ENCODE results near the gene TNIK.

The TNIK gene

DNA sequence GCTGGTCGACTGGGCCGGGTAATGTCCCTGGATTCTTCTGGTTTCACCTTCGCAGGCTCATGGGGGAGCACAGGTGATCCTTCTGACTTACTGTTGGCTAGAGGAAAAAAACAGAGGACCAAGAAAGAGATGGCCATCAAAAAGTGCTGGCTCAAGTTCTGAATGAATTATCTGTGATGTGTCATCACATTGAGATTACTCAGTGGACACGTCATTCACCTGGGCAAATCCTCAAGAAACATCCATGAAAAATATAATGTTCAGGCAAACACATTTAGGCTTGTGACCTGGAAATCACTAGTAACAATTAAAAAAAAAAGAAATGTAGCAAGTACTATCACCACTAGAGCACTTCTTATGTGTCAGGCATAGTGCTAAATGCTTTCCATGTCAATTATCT, 352.1 kb downstream of the TNIK start:
- no peak overlapping the region for H3K4me2 ChIP-seq (ENCODE audit: low read length, poor library complexity, severe bottlenecking)
- H3K27me3 ChIP-seq (ENCODE audit: control insufficient read depth in 1 of 2, insufficient read depth in 1 of 2, low read length in 2 of 2) = no peaks in the 10 kb centered on the region
- H3K4me1 ChIP-seq (ENCODE audit: control insufficient read depth, insufficient read depth, low read depth, low read length) = no peaks in the 10 kb centered on the region
- 98% methylated on average over 3 of the region's 4 CpGs for WGBS
- H2AK5ac ChIP-seq (ENCODE audit: low read length, severe bottlenecking) = no peak overlapping the region
- H2BK15ac ChIP-seq (ENCODE audit: low read depth, poor library complexity, severe bottlenecking) = no peak overlapping the region
- no peak overlapping the region for H3K9ac ChIP-seq (ENCODE audit: low read length)
- no peak overlapping the region for H3K18ac ChIP-seq (ENCODE audit: low read depth in 1 of 2, low read length in 2 of 2)
- DNase-seq = no peak
- H2BK120ac ChIP-seq (ENCODE audit: low read depth, low read length) = no peak overlapping the region
- no peak overlapping the region for H2BK5ac ChIP-seq (ENCODE audit: low read depth, low read length, poor library complexity, severe bottlenecking)
- H3K36me3 ChIP-seq (ENCODE audit: control insufficient read depth in 1 of 2, insufficient read depth in 2 of 2, low read depth in 1 of 2, low read length in 2 of 2) = peaks cover 7 to 11% of the 10 kb centered on the region in 2 experiments
- H3K4ac ChIP-seq (ENCODE audit: low read depth in 1 of 2, low read length in 2 of 2) = no peak overlapping the region
- H4K91ac ChIP-seq (ENCODE audit: low read length) = no peak overlapping the region
- H2BK12ac ChIP-seq (ENCODE audit: low read length in 2 of 2) = no peak overlapping the region
- H2AFZ ChIP-seq (ENCODE audit: low read depth, low read length) = no peak overlapping the region
- H3K9me3 ChIP-seq (ENCODE audit: control insufficient read depth, low read length) = no peaks in the 10 kb centered on the region
- H3K14ac ChIP-seq (ENCODE audit: low read length in 2 of 2) = no peak overlapping the region
- H3K27ac ChIP-seq (ENCODE audit: low read length, poor library complexity, severe bottlenecking) = no peak overlapping the region
- no peak overlapping the region for H3K4me3 ChIP-seq (ENCODE audit: insufficient read depth in 1 of 2, low read depth in 1 of 2, low read length in 2 of 2)
- no peak overlapping the region for H3K23ac ChIP-seq (ENCODE audit: low read length in 2 of 2)
- peaks cover 2% of the 10 kb centered on the region for H3K79me1 ChIP-seq (replicated peaks; ENCODE audit: low read length, poor library complexity, severe bottlenecking)
- no peak overlapping the region for H4K8ac ChIP-seq (ENCODE audit: low read length)

DNA sequence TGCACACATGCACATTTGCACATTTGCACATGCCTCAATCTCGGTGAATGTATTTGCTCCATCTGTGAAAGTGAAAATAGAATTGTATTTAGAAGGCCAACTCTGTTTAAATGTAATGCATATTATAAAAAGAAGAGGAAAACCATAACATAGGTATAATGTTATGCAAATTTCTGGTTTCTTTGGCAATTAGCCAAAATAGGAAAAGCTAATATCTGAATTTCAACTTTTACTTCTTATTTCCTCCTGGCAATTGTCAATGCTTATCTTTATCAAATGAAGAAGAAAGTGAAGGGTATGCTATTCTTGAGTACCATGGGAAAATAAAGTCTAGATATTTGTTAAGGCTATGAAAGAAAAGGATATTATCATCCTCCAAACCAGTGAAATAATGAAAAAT, 357.0 kb downstream of the TNIK start:
- H3K4ac ChIP-seq (ENCODE audit: low read depth in 1 of 2, low read length in 2 of 2) = no peak overlapping the region
- H3K18ac ChIP-seq (ENCODE audit: low read depth in 1 of 2, low read length in 2 of 2) = no peak overlapping the region
- no peak overlapping the region for H4K8ac ChIP-seq (ENCODE audit: low read length)
- no peak overlapping the region for H2BK120ac ChIP-seq (ENCODE audit: low read depth, low read length)
- no peak overlapping the region for H3K4me2 ChIP-seq (ENCODE audit: low read length, poor library complexity, severe bottlenecking)
- peaks cover 0 to 7% of the 10 kb centered on the region in 2 experiments for H3K36me3 ChIP-seq (ENCODE audit: control insufficient read depth in 1 of 2, insufficient read depth in 2 of 2, low read depth in 1 of 2, low read length in 2 of 2)
- no peak overlapping the region for H2BK15ac ChIP-seq (ENCODE audit: low read depth, poor library complexity, severe bottlenecking)
- H2BK12ac ChIP-seq (ENCODE audit: low read length in 2 of 2) = no peak overlapping the region
- no peak overlapping the region for H3K14ac ChIP-seq (ENCODE audit: low read length in 2 of 2)
- WGBS = no CpG with 5 or more reads among the region's 1 CpG
- H3K27ac ChIP-seq (ENCODE audit: low read length, poor library complexity, severe bottlenecking) = no peak overlapping the region
- H3K79me1 ChIP-seq (replicated peaks; ENCODE audit: low read length, poor library complexity, severe bottlenecking) = no peaks in the 10 kb centered on the region
- no peak overlapping the region for H2AFZ ChIP-seq (ENCODE audit: low read depth, low read length)
- no peak for DNase-seq
- no peak overlapping the region for H2AK5ac ChIP-seq (ENCODE audit: low read length, severe bottlenecking)
- H3K4me3 ChIP-seq (ENCODE audit: insufficient read depth in 1 of 2, low read depth in 1 of 2, low read length in 2 of 2) = no peak overlapping the region
- no peaks in the 10 kb centered on the region for H3K27me3 ChIP-seq (ENCODE audit: control insufficient read depth in 1 of 2, insufficient read depth in 1 of 2, low read length in 2 of 2)
- no peak overlapping the region for H3K23ac ChIP-seq (ENCODE audit: low read length in 2 of 2)
- no peaks in the 10 kb centered on the region for H3K9me3 ChIP-seq (ENCODE audit: control insufficient read depth, low read length)
- no peaks in the 10 kb centered on the region for H3K4me1 ChIP-seq (ENCODE audit: control insufficient read depth, insufficient read depth, low read depth, low read length)
- H3K9ac ChIP-seq (ENCODE audit: low read length) = no peak overlapping the region
- no peak overlapping the region for H4K91ac ChIP-seq (ENCODE audit: low read length)
- H2BK5ac ChIP-seq (ENCODE audit: low read depth, low read length, poor library complexity, severe bottlenecking) = no peak overlapping the region

DNA sequence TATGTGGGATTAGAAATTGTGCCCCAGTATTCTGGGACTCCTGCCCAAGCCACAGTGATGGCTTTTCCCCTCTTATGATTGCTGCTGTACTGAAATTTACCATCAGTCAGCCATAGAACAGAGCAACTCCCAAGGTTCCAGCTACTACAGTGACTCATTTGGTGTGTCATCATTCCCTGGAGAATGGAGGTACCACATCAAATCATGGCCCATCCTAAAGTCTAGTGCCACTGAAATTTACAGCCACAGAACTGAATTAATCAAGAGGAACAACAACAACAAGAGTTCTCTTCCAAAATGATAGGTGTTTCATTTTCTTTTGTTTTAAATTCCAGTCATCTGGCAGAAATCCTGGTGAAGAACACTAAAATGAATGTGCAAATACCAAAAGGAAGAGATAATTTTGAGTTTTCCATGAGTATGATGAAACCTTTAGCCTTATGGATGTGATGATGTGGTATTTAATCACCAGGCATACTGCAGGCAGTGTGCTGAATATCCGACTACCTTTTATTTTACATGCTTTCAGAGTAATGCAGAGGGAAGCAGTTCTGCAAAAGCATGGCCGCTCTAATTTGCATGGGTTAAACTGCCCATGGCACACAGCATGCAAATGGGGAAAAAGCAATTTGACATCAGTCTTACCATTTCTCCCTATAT, 358.1 kb downstream of the TNIK start:
- Histone ChIP-seq H2AK5ac (ENCODE audit: low read length, severe bottlenecking) (peak overlapping the region; percentile 35), H3K9ac (ENCODE audit: low read length) (peak overlapping the region; percentile 42), H4K91ac (ENCODE audit: low read length) (no peak overlapping the region), H3K4ac (ENCODE audit: low read depth in 1 of 2, low read length in 2 of 2) (no peak overlapping the region), H3K4me2 (ENCODE audit: low read length, poor library complexity, severe bottlenecking) (no peak overlapping the region), H3K27ac (ENCODE audit: low read length, poor library complexity, severe bottlenecking) (peak overlapping the region; percentile 25), H2BK120ac (ENCODE audit: low read depth, low read length) (no peak overlapping the region), H3K23ac (ENCODE audit: low read length in 2 of 2) (no peak overlapping the region), H3K4me1 (ENCODE audit: control insufficient read depth, insufficient read depth, low read depth, low read length) (no peaks in the 10 kb centered on the region), H3K18ac (ENCODE audit: low read depth in 1 of 2, low read length in 2 of 2) (no peak overlapping the region), H2BK5ac (ENCODE audit: low read depth, low read length, poor library complexity, severe bottlenecking) (no peak overlapping the region), H3K9me3 (ENCODE audit: control insufficient read depth, low read length) (no peaks in the 10 kb centered on the region), H3K27me3 (ENCODE audit: control insufficient read depth in 1 of 2, insufficient read depth in 1 of 2, low read length in 2 of 2) (no peaks in the 10 kb centered on the region), H3K14ac (ENCODE audit: low read length in 2 of 2) (no peak overlapping the region), H4K8ac (ENCODE audit: low read length) (no peak overlapping the region), H3K79me1 (replicated peaks; ENCODE audit: low read length, poor library complexity, severe bottlenecking) (no peaks in the 10 kb centered on the region), H2BK15ac (ENCODE audit: low read depth, poor library complexity, severe bottlenecking) (no peak overlapping the region), H2AFZ (ENCODE audit: low read depth, low read length) (no peak overlapping the region), H3K4me3 (ENCODE audit: insufficient read depth in 1 of 2, low read depth in 1 of 2, low read length in 2 of 2) (peak overlapping the region in 1 of 2 experiments; percentile 20), H3K36me3 (ENCODE audit: control insufficient read depth in 1 of 2, insufficient read depth in 2 of 2, low read depth in 1 of 2, low read length in 2 of 2) (peaks cover 0 to 7% of the 10 kb centered on the region in 2 experiments), H2BK12ac (ENCODE audit: low read length in 2 of 2) (no peak overlapping the region)
- 100% methylated on average over 2 of the region's 2 CpGs for WGBS
- peak; percentile 52 for DNase-seq

DNA sequence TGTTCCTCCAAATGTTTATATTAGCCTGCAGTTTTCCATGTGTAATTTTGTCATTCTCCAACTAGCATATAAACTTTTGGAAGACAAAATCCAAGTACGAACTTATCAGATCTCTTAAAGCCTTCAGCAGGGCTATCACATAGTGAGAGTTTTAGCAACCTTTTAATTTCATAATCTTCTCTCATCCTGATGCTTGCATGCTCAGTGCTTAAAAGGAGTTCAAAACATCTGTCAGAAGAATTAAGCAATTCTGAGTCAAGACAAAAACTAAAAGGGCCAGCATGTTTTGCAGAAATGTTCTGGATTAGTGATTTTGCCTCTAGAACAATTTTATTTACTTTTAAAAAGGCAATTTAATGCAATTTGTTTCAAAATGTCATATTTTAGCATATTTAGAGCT, 360.3 kb downstream of the TNIK start:
- H3K18ac ChIP-seq (ENCODE audit: low read depth in 1 of 2, low read length in 2 of 2) = no peak overlapping the region
- no peak overlapping the region for H4K91ac ChIP-seq (ENCODE audit: low read length)
- no peaks in the 10 kb centered on the region for H3K27me3 ChIP-seq (ENCODE audit: control insufficient read depth in 1 of 2, insufficient read depth in 1 of 2, low read length in 2 of 2)
- H3K4me3 ChIP-seq (ENCODE audit: insufficient read depth in 1 of 2, low read depth in 1 of 2, low read length in 2 of 2) = no peak overlapping the region
- no peak overlapping the region for H3K14ac ChIP-seq (ENCODE audit: low read length in 2 of 2)
- no peak overlapping the region for H3K4me2 ChIP-seq (ENCODE audit: low read length, poor library complexity, severe bottlenecking)
- H3K36me3 ChIP-seq (ENCODE audit: control insufficient read depth in 1 of 2, insufficient read depth in 2 of 2, low read depth in 1 of 2, low read length in 2 of 2) = peaks cover 0 to 4% of the 10 kb centered on the region in 2 experiments
- H3K9me3 ChIP-seq (ENCODE audit: control insufficient read depth, low read length) = no peaks in the 10 kb centered on the region
- H2BK12ac ChIP-seq (ENCODE audit: low read length in 2 of 2) = no peak overlapping the region
- no peaks in the 10 kb centered on the region for H3K4me1 ChIP-seq (ENCODE audit: control insufficient read depth, insufficient read depth, low read depth, low read length)
- H4K8ac ChIP-seq (ENCODE audit: low read length) = no peak overlapping the region
- DNase-seq = no peak
- H2BK15ac ChIP-seq (ENCODE audit: low read depth, poor library complexity, severe bottlenecking) = no peak overlapping the region
- H2BK120ac ChIP-seq (ENCODE audit: low read depth, low read length) = no peak overlapping the region
- no peak overlapping the region for H2AK5ac ChIP-seq (ENCODE audit: low read length, severe bottlenecking)
- no peak overlapping the region for H3K23ac ChIP-seq (ENCODE audit: low read length in 2 of 2)
- H2BK5ac ChIP-seq (ENCODE audit: low read depth, low read length, poor library complexity, severe bottlenecking) = no peak overlapping the region
- WGBS = 94% methylated on average over 1 of the region's 1 CpG
- no peaks in the 10 kb centered on the region for H3K79me1 ChIP-seq (replicated peaks; ENCODE audit: low read length, poor library complexity, severe bottlenecking)
- H2AFZ ChIP-seq (ENCODE audit: low read depth, low read length) = no peak overlapping the region
- no peak overlapping the region for H3K9ac ChIP-seq (ENCODE audit: low read length)
- no peak overlapping the region for H3K27ac ChIP-seq (ENCODE audit: low read length, poor library complexity, severe bottlenecking)
- H3K4ac ChIP-seq (ENCODE audit: low read depth in 1 of 2, low read length in 2 of 2) = no peak overlapping the region
